Activated T-helper 1 cell treated with Interleukin-2 at 50 U/mL for 16 hours (primary cell): ENCODE data around the gene IFT43.
A peak's percentile ranks its signal among the peaks of the same experiment; 100 is the strongest.

Source experiments
- DNase-seq: peaks from one replicate; pipeline ENCODE4 v3.0.0-alpha.2; 2020; ENCODE audit warnings: low read depth

The IFT43 gene

DNA sequence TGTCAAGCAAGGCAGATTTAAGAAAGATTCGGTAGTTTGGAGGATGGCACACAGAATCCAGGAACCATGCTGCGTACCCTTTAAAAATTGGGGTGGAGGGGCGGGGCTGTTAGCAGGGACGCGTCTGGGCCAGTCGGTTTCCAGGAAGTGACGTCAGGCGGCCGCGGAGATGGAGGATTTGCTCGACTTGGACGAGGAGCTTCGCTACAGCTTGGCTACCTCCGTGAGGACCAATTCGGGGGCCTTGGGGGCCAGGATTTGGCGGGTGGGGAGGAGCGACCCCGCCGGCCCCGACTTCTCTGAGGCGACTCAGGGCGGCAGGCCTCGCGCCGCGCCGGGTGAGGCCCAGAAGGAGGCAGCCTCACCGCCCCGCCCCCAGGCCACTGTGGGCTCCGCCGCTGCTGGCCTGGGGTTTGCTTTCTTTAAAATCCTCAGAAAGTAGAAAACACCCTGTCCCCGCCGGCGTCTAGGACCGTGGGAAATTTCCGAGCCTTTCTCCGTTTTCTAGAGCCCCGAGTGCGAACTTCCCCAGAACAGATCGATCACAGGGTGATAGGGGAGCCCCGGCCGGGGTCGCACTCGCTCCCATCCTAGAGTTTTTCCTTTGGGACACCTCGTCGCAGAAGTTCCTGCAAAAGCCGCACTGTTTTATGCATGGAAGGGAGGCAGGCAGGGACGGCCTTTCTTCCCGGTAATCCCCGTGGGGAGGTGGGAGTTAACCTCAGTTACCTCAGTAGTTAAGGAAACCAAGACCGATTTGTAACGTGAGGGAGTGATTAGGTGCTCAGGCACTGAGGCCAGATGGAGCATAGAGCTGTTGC lies at the start of gene IFT43:
Gene IFT43, plus strand, starts transcription at position 146 of the 821 bp plus-strand sequence. Its CDS starts 24 bp downstream, at position 170.
- DNase-seq: peak; percentile 82

DNA sequence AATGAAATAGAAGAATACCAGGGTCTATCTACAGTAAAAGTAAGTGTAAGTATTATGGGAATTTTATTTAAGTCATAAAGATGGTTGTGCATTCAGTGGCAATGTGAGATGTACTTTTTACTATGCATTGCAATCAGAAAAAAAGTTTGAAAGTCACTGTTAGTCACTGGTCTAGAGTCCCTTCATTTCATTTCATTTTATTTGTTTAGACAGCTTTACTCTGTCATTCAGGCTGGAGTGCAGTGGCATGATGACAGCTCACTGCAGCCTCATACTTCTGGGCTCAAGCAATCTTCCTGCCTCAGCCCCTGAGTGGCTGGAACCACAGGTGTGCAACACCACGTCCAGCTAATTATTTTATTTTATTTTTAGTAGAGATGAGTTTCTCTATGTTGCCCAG lies 46.4 kb upstream of the IFT43 start:
- DNase-seq: no peak

DNA sequence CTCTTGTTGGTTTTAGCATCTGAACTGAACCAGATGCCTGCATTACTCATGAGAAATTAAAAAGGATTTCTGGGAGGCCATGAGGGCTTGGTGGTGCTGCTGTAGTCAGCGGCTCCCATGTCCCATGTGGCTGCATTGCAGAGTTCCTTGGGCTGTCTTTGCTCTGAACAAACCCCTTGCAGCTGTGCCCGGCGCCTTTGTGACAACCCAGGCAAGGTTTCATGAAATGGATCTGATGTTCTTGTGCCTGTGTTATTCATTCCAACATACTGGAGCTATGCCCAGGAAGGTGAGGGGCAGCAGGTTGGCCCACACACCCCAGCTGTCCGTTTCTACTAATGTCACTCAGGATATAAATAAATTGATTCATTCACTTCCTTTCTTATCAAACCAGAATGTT lies 44.5 kb upstream of the IFT43 start:
- no peak for DNase-seq

GRCh38 chr14:75944607-75945241 lies 40.8 kb upstream of the IFT43 start:
- DNase-seq: no peak

GRCh38 chr14:75946785-75947184 lies 38.8 kb upstream of the IFT43 start:
- DNase-seq: no peak

- DNase-seq: no peak
Observed at GRCh38 chr14:75952489-75952888, 33.1 kb upstream of the IFT43 start.

DNA sequence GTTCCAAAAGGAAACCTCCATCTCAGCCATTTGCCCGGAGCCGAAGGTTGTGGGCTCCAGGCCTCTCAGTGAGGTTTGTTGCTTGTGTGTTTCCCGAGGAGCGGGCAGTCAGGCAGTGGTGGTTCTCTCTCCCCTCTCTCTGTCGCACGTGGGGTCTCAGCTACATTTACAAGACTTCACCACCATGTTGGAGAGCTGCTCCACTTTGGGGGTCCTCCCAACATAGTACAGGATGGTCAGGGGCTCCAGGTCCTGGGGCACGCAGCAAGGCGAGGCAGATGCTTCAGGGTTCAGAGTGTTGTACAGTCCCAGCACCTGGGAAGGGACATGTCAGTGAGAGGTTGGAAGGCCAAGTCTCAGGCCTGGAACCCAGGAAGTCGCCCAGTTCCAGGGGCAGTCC lies 26.5 kb upstream of the IFT43 start:
- no peak for DNase-seq

DNA sequence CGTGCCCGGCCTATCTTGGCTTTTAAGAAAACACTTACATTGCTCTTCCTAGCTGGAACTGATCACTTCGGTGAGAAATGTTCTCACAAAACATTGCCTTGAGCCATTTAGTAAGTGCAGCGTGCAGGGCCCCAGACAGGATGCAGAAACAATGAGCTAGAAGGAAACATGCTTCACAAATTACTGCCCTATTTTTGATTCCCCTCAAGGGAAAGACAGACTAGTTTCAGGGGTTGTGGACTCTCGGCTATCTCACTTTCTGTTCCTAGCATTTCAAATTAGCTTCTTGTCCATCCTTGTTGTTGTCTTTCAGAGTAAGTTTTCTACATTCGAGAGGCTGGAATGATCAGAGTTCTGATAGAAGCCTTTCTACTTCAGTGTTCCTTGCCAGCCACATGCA lies 25.3 kb upstream of the IFT43 start:
- DNase-seq: no peak

- no peak for DNase-seq
Observed at GRCh38 chr14:75961662-75962061, 23.9 kb upstream of the IFT43 start.

- no peak for DNase-seq
Observed at GRCh38 chr14:75967866-75968265, 17.7 kb upstream of the IFT43 start.

- no peak for DNase-seq
Observed at GRCh38 chr14:75968456-75968855, 17.1 kb upstream of the IFT43 start.

- DNase-seq: no peak
Observed at GRCh38 chr14:75969126-75969525, 16.4 kb upstream of the IFT43 start.

DNA sequence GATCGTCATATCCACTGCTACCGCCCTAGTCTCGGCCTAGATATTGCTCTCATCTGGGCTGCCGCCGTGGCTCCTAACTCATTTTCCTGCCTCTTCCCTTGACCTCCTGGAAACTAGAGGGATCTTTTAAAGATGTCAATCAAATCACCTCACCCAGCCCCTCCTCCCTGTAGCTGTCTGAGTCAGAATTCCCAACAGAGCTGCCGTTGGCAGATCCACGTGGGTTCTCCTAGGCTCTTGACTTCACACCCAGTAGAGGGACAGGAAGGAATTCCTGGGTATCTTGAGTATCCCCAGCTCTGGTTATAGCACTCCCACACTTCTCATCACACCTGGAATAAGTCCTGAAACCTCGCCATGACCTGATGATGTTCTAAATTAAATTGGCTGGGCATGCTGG lies 15.7 kb upstream of the IFT43 start:
- no peak for DNase-seq

DNA sequence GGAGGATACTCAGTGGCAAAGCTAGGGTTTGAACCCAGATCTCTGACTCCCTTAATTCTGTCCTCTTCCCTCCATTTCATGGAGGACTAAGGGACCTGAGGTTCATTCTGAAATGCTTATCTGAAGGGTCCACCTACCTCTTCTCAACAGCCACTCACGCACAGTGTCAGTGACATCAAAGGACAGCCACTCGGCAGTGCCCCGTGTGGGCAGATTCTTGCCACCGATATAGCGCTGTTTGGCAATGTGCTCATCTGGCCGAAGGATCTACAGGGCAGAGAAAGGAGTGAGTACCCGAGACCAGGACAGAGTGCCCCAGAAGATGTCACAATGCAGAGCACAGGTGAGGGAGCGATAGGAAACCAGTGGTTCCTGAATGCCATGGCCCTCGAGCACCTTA lies 14.6 kb upstream of the IFT43 start:
- no peak for DNase-seq

GRCh38 chr14:75971509-75971908 lies 14.1 kb upstream of the IFT43 start:
- DNase-seq: no peak

GRCh38 chr14:75972801-75973421 lies 12.7 kb upstream of the IFT43 start:
- DNase-seq: no peak

DNA sequence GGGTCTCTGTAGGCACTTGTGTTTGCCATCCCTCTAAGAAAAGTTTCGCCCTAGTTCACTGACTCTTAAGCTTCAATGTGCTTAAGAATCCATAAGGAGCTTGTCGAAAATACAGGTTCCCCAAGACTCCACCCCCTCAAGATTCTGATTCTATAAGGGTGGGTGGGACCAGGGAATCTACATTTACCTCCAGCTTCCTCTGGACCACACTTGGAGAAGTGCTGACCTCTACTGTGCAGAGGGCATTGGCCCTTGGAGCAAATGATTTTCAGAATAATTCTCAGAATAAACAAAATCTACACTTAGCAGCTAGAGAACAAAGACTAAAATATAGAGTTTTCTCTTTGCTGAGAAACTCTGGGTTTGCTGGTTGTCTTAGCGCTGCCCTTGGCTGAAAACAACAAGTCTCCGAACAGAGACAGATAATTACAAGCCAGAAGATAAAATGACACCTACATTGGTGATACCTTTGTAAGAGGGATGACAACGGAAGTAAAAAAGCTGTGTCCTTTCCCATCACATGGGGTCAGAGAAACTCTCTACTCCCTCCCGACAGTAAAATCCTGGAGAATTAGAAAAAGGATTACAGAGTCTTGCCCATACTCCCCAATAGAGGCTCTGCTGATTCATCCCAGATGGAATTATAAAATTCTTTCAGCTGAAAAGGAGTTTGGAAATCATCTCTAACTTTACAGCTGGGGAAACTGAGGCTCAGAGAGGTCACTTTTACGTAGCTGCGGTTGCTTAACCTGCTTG lies 8.6 kb upstream of the IFT43 start:
- DNase-seq: no peak

DNA sequence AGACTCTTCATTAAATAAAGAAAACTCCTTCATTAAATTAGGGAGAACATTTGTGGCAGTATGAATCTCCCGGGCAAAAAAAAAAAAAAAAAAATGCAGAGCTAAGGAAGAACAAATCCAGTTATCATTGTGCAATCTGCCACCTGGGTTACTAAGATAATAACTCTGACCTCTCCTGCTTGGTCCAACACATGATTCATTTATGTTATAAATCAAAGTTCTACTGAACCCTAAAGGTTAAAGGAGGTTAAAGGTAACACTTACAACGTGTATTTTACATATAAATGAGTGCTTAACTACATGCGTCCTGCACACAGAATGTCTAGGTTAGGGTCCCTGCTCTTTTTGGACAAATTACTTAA lies 8.0 kb upstream of the IFT43 start:
- DNase-seq: no peak

- DNase-seq: no peak
Observed at GRCh38 chr14:75978249-75978731, 7.3 kb upstream of the IFT43 start.

DNA sequence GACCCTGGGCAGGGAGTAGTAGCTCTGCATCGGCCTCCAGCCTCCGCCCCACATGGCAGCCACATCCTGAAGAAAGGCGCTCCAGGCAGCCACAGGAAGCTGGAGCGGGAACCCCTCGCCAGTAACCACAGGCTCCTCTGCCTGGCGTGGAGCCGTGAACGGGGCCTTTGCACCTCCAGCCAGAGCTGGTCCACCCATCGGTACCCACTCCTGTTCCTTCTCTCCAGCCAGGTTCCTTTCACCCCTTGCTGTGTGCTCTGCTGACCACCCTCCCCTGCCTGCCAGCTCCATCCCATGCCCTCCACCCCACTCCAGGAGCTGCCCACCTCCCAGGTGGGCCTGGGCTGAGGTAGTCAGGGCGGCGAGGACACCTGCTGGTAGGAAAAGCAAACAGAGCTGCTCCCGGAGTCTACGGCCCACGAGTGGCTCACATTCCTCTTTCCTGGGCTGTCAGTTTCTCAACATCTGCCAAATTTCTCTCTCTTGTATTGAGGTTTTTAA lies 6.4 kb upstream of the IFT43 start:
- no peak for DNase-seq

GRCh38 chr14:75979648-75980565 lies 5.7 kb upstream of the IFT43 start:
- no peak for DNase-seq
